ENCODE results near the gene SYF2.
"Not testable (repeated sequence)": the region's sequence is repeated elsewhere in the genome, so short reads cannot be mapped to it uniquely, and the experiment has no call there.

Gene SYF2

GRCh38 chr1:25195835-25196234, 36.5 kb downstream of the SYF2 start:
- no peak for DNase-seq (ENCODE audit: extremely low read depth, insufficient read length)
- H3K27me3 ChIP-seq (replicated peaks; ENCODE audit: control insufficient read depth, insufficient read depth, low read length), result peaks cover 2% of the 10 kb centered on the region; the same call in 1 of the 2 replicates
- no peaks in the 10 kb centered on the region for H3K36me3 ChIP-seq (ENCODE audit: control insufficient read depth, insufficient read depth, low read length)
- no peak overlapping the region for H3K4me3 ChIP-seq (replicated peaks; ENCODE audit: low read depth, low read length)
- no peak for TF ChIP-seq CTCF (IDR thresholded peaks at IDR 0.05; ENCODE audit: insufficient read depth, low read length, poor library complexity, severe bottlenecking)

- no peak for TF ChIP-seq CTCF (IDR thresholded peaks at IDR 0.05; ENCODE audit: insufficient read depth, low read length, poor library complexity, severe bottlenecking)
- Histone ChIP-seq H3K4me3 (replicated peaks; ENCODE audit: low read depth, low read length) (no peak overlapping the region), H3K36me3 (ENCODE audit: control insufficient read depth, insufficient read depth, low read length) (no peaks in the 10 kb centered on the region), H3K27me3 (replicated peaks; ENCODE audit: control insufficient read depth, insufficient read depth, low read length) (peaks cover 2% of the 10 kb centered on the region; the same call in 1 of the 2 replicates)
- DNase-seq (ENCODE audit: extremely low read depth, insufficient read length), result no peak
These were observed 37.7 kb downstream of the SYF2 start for GRCh38 chr1:25194572-25195020.

GRCh38 chr1:25194054-25194453, 38.2 kb downstream of the SYF2 start:
- no peak for TF ChIP-seq CTCF (IDR thresholded peaks at IDR 0.05; ENCODE audit: insufficient read depth, low read length, poor library complexity, severe bottlenecking)
- Histone ChIP-seq H3K4me3 (replicated peaks; ENCODE audit: low read depth, low read length) (no peak overlapping the region), H3K36me3 (ENCODE audit: control insufficient read depth, insufficient read depth, low read length) (no peaks in the 10 kb centered on the region), H3K27me3 (replicated peaks; ENCODE audit: control insufficient read depth, insufficient read depth, low read length) (peaks cover 2% of the 10 kb centered on the region; the same call in 1 of the 2 replicates)
- no peak for DNase-seq (ENCODE audit: extremely low read depth, insufficient read length)

- Histone ChIP-seq H3K4me3 (replicated peaks; ENCODE audit: low read depth, low read length) (no peak overlapping the region), H3K27me3 (replicated peaks; ENCODE audit: control insufficient read depth, insufficient read depth, low read length) (peaks cover 2% of the 10 kb centered on the region; the same call in 1 of the 2 replicates), H3K36me3 (ENCODE audit: control insufficient read depth, insufficient read depth, low read length) (no peaks in the 10 kb centered on the region)
- no peak for DNase-seq (ENCODE audit: extremely low read depth, insufficient read length)
- no peak for TF ChIP-seq CTCF (IDR thresholded peaks at IDR 0.05; ENCODE audit: insufficient read depth, low read length, poor library complexity, severe bottlenecking)
These were observed 39.1 kb downstream of the SYF2 start for GRCh38 chr1:25193229-25193628.

- Histone ChIP-seq H3K27me3 (replicated peaks; ENCODE audit: control insufficient read depth, insufficient read depth, low read length) (peaks cover 2% of the 10 kb centered on the region; the same call in 1 of the 2 replicates), H3K4me3 (replicated peaks; ENCODE audit: low read depth, low read length) (no peak overlapping the region)
- no peak for TF ChIP-seq CTCF (IDR thresholded peaks at IDR 0.05; ENCODE audit: insufficient read depth, low read length, poor library complexity, severe bottlenecking)
These were observed 40.1 kb downstream of the SYF2 start for GRCh38 chr1:25192154-25192553.

GRCh38 chr1:25190260-25190659, 42.0 kb downstream of the SYF2 start:
- Histone ChIP-seq H3K27me3 (replicated peaks; ENCODE audit: control insufficient read depth, insufficient read depth, low read length) (peaks cover 2% of the 10 kb centered on the region; the same call in 1 of the 2 replicates), H3K36me3 (ENCODE audit: control insufficient read depth, insufficient read depth, low read length) (no peaks in the 10 kb centered on the region), H3K4me3 (replicated peaks; ENCODE audit: low read depth, low read length) (no peak overlapping the region)
- DNase-seq (ENCODE audit: extremely low read depth, insufficient read length), result no peak
- no peak for TF ChIP-seq CTCF (IDR thresholded peaks at IDR 0.05; ENCODE audit: insufficient read depth, low read length, poor library complexity, severe bottlenecking)

More at GRCh38 chr1:25192154-25192553, 40.1 kb downstream of the SYF2 start:
- DNase-seq (ENCODE audit: extremely low read depth, insufficient read length), result no peak
- H3K36me3 ChIP-seq (ENCODE audit: control insufficient read depth, insufficient read depth, low read length), result no peaks in the 10 kb centered on the region

GRCh38 chr1:25187904-25188303, 44.4 kb downstream of the SYF2 start:
- not testable (repeated sequence) for H3K36me3 ChIP-seq (ENCODE audit: control insufficient read depth, insufficient read depth, low read length); H3K4me3 ChIP-seq (replicated peaks; ENCODE audit: low read depth, low read length); H3K27me3 ChIP-seq (replicated peaks; ENCODE audit: control insufficient read depth, insufficient read depth, low read length); DNase-seq (ENCODE audit: extremely low read depth, insufficient read length)

All from GM06990 (cell line).